ENCODE results near the gene RNF166.

RNF166 gene

DNA sequence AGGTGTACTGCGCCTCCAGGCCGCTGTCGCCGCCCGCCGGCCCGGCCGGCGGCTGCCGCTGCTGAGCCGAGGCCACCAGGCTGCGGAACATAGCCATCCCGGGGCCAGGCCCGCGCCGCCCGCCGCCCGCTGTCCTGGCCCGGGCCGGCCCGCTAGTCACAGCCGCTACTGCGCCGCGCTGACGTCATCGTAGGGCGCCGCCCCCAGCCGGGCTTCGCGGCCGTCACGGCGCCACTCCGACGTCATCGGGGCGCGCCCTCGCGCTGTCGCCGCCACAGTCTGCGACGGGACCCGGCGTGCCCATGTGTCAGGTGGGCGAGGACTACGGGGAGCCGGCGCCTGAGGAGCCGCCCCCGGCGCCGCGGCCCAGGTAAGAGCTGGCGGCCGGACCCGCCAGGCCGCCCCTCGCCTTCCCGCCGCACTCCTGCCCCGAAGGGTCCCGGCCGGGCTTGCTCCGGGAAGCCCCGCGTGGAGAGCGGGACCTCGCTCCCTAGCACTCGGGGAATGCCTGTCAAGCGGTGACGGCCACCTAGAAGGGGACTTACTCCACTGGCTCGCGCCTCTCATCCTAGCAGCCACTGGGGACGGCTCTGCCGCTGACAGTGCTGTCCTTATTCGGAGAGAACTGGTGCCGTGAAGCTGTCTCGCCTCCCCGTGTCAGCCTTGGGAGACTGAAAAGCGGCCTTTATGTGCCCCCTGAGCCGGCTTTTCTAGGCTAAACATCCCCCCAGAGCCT lies at the start of gene RNF166, which contains the start of gene CTU2:
TSS of gene RNF166 (minus strand) at position 180 of the 736 bp plus-strand sequence. CDS start at position 97, 83 bp downstream.
TSS of gene CTU2 (plus strand) at position 275 of the 736 bp plus-strand sequence. CDS start at position 303, 28 bp downstream.
- DNase-seq (ENCODE audit: low read depth): peak; percentile 87

- no peak for DNase-seq (ENCODE audit: low read depth)
Measured at GRCh38 chr16:88754912-88755744, 48.9 kb upstream of the RNF166 start.

DNA sequence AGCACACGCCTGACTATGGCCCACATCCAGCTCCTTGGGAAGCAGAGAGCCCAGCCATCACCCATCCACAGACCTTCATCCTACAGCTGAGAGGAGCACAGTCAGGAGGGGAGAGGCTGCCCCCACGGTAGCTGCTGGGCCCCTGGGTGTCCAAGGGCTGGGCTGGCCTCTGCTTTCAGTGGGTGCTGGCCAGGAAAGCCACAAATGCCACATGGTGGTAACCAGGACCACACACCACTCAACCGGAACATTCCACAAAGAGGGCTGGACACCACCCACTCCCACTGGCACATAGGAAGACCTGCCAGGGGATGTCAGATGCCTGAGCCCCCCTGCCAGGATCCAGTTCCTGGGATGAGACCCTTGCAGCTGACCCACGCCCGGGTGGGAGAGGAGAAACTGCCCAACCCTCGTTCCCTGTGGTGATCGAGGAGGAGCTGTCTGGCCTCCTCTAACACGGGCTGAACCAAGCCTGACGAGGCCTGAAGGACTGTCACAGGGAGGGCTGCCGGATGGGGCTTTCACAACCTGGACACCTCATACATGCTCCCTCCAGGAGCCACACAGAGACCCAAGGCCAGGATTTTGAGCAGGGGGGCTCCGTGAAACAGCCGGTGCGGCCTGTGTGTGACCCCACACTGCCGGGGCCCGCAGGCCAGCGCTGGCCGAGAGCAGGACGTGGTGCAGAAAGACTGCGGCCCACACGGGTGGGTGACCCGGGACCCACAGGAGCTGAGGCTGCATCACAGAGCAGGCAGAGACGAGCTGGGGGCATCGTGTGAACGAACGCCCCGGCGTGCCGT lies 48.1 kb upstream of the RNF166 start:
- DNase-seq (ENCODE audit: low read depth): no peak

DNA sequence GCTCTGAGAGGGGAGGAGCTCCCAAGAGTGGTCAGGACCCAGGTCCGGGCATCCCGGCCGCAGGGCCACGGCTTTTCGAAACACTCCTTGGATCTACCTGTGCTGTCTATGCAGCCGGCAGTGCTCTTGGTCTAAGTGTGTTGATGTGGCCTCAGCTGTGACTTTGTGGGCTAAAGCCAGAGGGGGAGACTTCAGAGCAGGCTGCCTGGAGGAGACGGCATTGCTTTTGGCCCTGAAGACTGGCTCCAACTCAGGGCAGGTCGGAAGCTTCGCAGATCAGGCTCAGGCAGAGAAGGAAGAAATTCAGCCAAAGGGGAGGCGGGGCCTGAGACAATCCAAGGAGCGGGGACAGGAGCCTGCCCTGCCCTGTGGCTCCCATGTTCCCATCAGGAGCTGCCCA lies 47.4 kb upstream of the RNF166 start:
- DNase-seq (ENCODE audit: low read depth): no peak

GRCh38 chr16:88753191-88753590 lies 47.0 kb upstream of the RNF166 start:
- no peak for DNase-seq (ENCODE audit: low read depth)

- DNase-seq (ENCODE audit: low read depth): no peak
Measured at GRCh38 chr16:88752386-88753002, 46.3 kb upstream of the RNF166 start.

DNA sequence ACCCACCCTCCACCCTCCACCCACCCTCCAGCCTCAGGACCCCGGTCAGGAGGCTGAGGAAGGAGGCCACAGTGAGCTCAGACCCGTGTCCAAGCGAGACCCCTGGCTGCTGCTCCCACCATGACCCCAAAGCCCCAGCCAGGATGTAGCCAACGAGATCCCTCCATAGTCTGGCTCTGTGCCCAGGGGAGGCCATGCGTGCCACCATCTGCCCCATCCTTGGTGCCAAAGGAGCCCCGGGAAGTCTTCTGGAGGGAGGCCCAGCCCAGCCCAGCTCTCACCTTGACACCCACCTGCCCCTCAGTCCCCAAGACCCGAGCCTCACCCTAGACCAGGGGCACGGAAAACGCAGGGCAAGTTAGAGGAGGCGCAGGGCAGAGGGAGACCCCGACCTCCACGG lies 44.6 kb upstream of the RNF166 start:
- DNase-seq (ENCODE audit: low read depth): no peak

DNA sequence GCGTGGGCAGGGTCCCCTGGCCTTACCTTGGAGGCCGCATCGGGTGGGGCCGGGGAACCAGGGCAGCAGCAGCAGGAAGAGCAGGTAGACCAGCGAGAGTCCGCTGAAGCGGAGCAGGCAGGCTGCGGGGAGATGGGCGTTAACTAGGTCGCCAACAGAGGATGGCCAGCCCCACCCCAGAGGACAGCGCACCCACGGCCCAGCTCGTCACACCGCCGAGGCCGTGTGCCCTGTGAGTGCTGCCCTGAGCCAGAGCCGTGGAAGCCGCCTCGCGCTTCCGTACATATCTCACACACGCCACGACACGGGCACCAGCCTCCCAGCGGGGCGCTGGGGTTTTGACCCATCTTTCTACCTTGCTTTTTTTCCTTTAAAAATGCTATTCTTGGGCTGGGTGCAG lies 43.1 kb upstream of the RNF166 start:
- DNase-seq (ENCODE audit: low read depth): no peak

DNA sequence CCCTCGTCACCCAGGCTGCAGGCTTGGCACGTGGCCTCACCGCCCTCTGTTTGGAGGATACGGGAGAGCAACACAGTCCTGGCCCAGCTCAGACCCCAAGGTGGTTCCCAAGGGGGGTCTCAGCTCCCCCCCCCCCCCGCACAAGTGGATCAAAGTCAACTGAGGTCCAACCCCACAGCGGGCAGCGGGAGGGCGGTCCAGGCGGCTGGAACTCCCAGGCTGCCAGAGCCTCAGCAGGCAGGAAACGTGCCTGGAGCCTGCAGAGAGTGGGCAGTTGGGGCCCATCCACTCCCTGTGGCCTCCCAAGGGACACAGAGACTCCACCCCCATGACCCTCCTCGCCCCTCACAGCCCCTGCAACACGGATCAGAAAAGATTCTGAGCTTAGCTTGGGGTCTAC lies 42.2 kb upstream of the RNF166 start:
- no peak for DNase-seq (ENCODE audit: low read depth)

DNA sequence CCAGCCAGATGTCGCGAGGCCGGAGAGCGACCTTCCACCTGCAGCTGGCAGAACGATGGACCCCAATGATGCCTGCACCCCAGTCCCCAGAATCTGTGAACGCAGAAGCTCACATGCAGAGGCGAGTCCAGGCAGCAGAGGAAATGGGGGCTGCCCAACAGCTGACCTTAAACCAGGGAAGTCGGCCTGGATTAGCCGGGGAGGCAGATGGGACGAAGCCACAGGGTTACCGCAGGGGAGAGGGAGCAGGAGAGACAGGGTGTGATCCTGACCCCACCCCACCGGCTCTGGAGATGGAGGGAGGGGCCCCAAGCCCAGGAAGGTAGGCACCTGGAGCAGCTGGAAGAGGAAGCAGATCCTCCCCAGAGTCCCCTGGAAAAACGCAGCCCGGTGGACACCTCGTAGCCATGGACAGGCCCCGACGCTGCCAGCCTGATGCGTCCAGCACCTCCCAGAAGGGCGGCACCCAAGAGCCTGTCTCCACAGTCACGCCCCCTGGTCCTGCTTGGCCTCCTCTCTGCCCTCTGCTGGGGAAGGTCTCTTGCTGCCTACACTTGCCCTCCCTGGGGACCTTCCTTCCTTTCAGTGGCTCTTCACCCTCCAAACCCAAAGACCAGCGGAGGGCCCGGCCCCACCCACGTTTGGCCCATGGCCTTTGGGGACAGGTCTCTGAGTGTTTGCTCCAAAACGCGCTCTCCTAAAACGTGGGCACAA lies 41.5 kb upstream of the RNF166 start:
- no peak for DNase-seq (ENCODE audit: low read depth)

DNA sequence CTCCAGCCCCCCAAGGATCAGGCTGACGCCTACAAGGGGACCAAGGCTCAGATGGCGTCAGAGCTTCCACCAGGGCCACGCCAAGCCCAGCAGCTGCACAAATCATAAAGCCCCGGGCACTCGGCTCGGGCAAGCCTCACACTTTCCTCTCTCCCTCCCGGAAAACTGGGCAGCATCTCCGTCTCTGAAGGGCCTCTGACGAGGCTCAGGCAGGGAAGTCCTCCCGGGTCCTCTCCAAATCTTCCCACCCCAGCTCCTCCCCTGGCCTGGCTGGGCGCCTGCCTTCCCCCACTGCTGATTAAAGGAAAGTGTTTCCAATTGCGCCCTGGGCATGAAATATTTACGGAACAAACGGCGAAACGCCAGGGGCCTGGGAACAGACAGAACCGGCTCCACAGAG lies 40.3 kb upstream of the RNF166 start:
- DNase-seq (ENCODE audit: low read depth): no peak

GRCh38 chr16:88744577-88745521 lies 38.6 kb upstream of the RNF166 start:
- DNase-seq (ENCODE audit: low read depth): no peak

GRCh38 chr16:88743693-88744576 lies 37.7 kb upstream of the RNF166 start:
- peak; percentile 42 for DNase-seq (ENCODE audit: low read depth)

DNA sequence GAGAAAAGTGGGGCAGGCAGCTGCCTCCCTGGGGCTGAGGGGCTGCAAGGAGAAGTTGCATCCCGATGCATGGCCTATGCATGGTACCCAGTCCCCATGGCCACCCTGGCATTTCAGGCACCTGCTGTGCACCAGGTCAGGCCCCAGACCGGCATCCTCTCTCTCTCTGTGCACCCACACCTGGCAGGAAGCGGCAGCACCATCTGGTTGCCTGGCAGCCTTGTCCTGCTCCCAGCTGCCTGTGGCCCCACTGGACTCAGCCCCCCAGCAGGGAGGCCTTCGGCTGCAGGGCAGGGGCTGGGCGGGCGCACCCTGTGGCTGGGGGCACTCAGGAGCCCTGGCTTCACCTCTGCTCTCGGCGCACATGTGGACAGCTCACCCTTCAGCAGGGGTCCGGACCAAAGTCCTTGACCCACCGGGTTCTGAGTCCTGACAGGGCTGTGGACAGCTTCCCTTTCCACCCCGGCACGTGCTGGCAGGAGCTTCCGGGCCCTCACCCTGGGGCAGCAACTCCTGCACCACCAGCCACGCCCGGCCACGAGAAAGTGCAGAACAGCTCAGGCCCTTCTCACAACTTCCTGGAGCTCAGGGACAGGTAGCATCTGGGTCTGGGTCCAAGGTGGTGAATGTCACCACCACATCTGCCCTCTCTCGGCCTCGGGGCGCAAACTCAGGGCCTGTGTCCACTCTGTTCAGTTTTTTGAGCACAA lies 36.8 kb upstream of the RNF166 start:
- DNase-seq (ENCODE audit: low read depth): no peak

DNA sequence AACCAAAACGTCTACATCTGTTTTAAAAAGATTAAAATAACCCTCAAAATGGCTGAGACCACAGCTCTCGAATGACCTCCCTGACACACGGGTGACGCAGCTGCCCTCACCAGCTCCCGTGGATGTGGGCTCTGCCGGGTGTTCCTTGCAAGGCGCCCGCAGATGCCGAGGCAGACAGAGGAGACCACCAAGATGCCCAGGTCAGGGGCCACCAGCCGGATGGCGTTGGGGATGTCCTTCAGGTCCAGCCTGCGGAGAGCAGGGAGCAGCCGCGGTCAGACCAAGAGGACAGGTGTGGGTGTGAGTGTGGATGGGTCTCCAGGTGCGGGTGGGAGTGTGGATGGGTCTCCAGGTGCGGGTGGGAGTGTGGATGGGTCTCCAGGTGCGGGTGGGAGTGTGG lies 35.2 kb upstream of the RNF166 start:
- no peak for DNase-seq (ENCODE audit: low read depth)

DNA sequence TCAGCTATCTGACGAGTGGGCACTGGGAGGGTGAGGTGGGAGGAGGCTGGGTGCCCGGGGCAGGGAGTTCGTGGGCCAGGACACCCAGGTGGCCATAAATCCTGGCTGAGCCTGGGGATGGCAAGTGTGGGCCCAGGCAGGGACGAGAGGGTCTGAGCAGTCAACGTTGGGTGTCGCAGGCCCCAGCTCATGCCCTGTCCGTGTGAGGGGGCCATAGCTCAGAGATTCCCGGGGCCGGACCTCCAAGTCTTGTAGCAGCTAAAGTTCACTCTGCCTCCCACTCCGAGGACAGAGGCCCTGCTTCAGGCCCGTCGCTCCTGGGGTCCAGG lies 34.5 kb upstream of the RNF166 start:
- no peak for DNase-seq (ENCODE audit: low read depth)

- no peak for DNase-seq (ENCODE audit: low read depth)
Measured at GRCh38 chr16:88739977-88740726, 33.9 kb upstream of the RNF166 start.

Data from T-helper 22 cell (primary cell).